GM11168 (cell line): ENCODE data around the gene ELK3.

Experiments used
- in situ Hi-C: fragments of 300-500 bp; cut with MboI; formaldehyde crosslinking; loops from one replicate; pipeline ENCODE4 v1.12.0; 2022; ENCODE audit warnings: low sequenced_read_pairs; ENCODE audit not compliant: unreplicated experiment

Gene ELK3

DNA sequence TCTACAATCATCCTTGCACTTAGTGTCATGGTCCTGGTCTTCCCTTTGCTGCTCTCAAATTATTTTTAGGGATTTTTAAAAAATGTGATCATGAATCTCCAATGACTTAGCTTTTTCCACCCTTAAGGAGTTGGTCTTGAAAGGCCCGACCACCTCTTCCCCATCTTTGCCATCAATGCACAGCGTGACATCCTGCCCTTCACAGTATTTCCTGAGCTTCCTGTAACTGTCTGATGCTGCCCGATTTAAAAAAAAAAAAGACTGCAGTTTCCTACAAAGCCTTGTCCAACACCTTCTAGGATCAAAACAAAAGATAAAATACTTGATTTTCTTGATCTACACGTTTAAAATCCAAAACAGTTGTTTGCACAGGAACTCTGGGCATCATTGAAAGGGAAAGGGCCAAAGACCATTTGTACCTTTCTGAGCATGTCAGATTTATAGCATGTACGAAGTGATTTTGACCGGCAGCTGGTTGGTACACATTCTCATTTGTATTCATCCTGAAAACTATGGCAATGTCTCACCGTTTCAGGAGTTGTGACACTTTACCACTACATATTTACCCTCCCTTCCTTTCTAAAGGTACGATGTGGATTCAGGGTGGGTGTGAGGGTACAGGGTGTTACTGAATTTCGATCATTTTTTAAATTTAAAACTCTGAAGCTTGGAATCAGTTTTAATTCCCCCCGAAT, 7.4 kb upstream of the ELK3 start:
- in situ Hi-C loops = no loop called here

GRCh38 chr12:96187956-96188355, 6.2 kb upstream of the ELK3 start:
- in situ Hi-C loops = no loop called here

DNA sequence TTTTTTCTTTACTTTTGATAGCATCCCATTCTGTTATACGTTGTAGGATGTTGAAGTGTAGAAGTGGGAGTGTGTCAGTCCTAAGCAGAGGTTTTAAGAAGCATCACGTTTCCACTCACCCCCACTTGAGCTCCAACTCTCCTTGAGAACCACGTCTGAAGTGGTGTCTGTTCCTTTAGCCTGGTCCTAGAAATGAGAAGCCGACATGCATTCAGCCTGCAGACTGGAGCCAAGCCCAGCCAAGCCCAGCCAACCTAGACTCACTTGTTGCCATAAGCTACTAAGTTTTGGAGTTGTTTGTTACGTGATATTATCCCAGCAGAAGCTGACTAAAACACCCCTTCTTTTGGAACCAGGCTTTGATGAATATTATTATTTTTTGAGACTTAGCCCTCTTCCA, 4.4 kb upstream of the ELK3 start:
- in situ Hi-C loops = no loop called here

DNA sequence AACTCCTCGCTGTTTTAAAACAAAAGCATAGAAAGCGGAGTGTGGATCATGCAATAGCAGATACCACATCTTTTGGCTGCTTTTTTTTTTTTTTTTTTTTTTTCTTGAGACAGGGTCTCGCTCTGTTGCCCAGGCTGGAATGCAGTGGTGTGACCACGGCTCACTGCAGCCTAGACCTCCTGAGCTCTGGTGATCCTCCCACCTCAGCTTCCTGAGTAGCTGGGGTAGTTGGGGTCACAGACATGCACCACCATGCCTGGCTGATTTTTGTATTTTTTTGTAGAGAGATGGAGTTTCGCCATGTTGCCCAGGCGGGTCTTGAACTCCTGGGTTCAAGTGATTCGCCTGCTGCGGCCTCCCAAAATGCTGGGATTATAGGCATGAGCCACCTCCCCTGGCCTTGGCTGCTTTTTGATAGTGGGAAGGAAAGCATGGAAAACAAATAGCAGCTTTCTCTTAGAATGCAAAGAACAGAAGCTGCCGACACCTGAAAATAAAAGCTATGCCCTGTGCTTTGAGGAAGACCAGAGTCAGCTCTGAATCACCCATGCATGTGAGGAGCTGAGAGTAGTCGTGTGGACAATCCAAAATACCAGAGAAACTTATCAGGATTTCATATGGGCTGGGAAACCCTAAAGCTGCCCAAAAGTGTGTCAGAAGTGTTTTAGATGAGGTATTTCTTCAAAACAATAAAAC, 3.6 kb upstream of the ELK3 start:
- in situ Hi-C loops = no loop called here

DNA sequence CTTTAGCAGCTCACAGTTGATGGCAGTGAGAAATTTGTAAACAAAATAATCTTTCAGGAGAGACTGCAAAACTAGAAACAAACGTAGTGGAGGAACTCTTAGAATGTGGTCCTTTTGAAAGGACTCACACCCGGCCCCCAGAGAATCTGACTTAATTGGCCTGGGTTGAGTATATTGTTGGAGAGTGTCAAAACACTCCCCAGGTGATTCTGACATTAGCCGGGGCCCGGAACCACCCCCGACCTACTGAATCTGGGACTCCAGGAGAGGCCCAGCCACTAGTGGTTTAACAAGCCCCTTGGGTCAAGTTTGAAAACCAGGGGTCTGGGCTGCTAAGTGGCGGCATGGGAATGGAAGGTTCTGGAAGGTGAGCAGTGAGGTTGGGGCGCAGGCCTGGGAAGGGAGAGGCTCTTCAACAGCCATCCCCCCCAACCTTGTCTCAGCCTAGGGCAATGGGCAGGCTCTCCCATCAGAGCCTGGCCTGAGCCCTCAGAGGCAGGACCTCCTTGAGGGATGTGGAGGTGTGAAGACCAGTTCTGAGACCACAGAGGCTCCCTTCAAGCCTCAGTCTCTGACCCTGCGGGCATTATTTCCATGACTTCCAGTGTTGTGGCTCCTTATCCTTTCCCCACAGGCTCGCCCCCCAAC, 1.1 kb upstream of the ELK3 start:
- in situ Hi-C loops = no loop called here

- in situ Hi-C loops = no loop called here
These were observed 358 bp downstream of the ELK3 start for GRCh38 chr12:96194576-96194889.

DNA sequence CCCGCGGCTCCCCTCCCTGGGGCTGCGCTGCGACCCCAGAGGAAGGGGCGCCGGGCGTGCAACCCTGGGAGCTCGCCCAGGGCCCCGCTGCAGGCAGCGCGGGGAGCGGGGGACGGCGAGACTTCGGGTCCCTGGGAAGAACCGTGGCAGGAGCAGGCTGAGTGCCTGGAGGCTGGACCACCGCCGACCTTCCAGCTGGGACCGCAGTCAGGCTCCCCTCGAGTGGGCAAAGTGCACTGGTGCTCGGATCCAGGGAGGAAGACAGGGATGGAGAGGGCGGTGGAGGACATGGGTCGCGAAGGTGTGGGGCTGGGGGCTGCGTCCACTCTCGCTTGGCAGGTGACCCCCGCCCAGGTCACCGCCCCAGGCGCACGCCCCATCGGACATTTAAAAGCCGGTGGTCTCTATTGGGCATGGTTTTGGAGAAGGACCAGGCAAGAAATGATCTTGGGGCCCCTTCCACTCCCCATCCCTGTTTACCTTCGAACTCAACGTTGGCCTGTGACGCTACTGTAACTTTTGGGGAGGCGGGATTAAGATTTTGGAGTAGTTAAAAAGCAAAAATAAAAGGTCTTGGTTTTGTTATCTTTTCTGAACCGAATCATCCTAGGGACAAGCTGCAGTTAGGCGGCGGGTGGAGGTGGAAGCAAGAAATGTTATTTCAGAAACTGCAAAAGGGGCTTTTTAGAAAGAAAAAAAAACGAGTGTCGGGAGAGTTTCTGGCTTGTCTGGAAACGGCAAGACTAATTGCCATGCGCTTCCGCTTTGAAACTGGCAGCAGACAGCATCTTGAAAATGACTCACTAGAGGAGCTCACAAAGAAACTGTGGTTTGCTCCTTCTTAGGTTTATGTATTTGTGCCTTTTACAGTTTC, 1.0 kb downstream of the ELK3 start:
- in situ Hi-C loops = no loop called here

DNA sequence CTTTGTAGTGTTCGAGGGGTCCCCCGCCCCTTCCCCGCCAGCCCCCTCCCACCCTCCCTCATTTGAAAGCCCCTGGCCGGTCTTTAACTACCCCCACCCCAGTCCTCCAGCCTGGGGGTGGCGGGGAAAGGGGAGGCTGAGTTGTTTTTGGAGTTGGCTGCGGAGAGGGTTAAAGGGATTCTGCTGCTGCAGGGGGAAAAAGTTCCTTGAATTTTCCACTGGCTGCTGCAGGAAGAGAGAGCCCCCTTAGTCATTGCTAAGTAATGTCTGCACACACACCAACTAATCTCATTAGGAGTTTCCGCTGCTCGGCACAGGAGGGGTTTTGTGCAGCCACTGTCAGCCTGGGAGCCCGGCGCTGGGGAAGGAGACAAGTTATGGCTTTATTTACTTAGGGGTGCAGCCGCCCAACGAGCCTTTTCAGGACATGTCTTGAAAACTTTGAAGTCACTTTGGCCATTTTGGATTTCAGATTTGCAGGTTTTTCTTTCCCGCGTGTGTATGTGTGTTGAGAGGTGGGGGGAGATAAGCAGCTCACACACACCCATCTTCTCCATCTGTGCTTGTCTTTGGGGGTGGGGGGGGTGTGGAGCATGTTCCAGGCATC, 1.8 kb downstream of the ELK3 start:
- in situ Hi-C loops = no loop called here

- in situ Hi-C loops = no loop called here
These were observed 2.6 kb downstream of the ELK3 start for GRCh38 chr12:96196781-96197180.

GRCh38 chr12:96197503-96198272, 3.5 kb downstream of the ELK3 start:
- in situ Hi-C loops = no loop called here

- in situ Hi-C loops = no loop called here
These were observed 4.8 kb downstream of the ELK3 start for GRCh38 chr12:96198965-96199364.

DNA sequence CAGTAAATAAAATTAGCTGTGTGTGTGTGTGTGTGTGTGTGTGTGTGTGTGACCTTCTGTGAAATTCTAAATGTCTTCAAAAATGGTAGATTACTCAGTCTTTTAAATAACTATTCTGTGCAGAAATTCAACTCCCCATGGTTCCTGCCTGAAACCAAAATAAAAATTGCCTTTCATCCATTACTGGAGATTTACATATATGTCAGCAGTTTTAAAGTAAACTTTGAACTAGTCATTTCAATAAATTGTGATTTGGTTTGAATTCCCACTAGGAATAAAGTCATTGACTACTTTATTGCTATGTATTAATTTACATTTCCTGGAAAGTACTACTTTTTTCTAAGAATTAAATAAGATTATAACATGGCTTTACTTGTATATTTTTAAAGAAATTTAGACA, 5.3 kb downstream of the ELK3 start:
- in situ Hi-C loops = no loop called here

DNA sequence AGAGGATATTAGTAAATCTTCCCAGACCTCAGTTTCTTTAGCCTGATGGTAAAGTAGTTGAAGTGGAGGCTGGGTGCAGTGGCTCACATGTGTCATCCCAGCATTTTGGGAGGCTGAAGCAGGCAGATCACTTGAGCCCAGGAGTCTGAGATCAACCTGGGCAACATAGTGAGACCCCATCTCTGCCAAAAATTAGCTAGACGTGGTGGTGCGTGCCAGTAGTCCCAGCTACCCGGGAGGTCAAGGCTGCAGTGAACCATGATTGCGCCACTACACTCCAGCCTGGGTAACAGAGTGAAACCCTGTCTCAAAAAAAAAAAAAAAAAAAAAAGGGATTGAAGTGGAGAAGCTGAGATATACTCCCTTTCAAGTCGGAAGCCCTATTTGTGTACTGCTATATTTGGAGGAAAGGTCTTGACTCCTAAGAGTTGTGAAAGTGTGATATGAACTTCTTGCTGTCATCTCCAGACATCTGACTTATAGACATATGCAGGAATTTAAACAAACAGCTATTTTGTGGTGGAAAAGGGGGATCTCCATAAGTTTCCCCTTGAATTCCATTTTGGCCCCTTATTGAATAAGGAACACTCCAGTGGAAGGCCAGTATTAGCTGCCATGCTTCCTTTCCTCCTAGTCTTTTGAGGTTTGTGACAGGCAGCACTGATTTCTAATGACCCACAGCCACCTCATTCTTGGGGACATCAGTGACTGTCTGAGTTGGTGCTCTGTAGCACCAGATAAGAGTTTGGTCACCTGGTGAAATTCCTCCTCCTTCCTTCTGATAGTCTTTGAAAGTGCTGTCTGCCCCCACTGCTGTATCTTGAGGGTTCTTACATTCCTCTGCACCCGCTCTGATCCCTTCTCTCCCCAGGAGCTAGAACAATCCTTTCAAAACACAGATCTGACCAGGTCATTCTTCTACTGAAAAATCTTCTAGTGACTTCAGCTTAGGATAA, 7.4 kb downstream of the ELK3 start:
- in situ Hi-C loops = loop anchor here (25.0 kb wide), 1 partner anchor 289 kb away; no protein-coding TSS in a partner anchor

DNA sequence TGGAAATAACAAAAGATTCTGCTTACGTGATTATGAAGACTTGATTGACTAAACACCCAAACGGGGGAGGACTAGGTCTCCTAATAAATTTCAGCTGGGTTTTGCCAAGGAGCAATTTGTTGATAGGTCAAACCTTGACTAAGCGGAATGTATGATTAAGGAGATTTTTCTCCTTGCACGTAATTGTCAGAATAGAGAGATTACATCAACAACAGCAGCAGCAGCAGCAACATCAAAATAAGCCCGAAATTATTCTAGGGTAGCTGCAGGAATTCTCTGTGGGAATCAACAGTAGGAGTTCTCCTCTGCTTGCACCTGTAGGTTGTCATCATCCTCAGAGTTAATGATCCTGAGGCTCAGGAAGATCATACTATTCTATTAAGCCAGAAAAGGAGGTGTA, 10.2 kb downstream of the ELK3 start:
- in situ Hi-C loops = loop anchor here (25.0 kb wide), 1 partner anchor 292 kb away; no protein-coding TSS in a partner anchor

- in situ Hi-C loops = loop anchor here (25.0 kb wide), 1 partner anchor 294 kb away; no protein-coding TSS in a partner anchor
These were observed 11.7 kb downstream of the ELK3 start for GRCh38 chr12:96205908-96206307.

DNA sequence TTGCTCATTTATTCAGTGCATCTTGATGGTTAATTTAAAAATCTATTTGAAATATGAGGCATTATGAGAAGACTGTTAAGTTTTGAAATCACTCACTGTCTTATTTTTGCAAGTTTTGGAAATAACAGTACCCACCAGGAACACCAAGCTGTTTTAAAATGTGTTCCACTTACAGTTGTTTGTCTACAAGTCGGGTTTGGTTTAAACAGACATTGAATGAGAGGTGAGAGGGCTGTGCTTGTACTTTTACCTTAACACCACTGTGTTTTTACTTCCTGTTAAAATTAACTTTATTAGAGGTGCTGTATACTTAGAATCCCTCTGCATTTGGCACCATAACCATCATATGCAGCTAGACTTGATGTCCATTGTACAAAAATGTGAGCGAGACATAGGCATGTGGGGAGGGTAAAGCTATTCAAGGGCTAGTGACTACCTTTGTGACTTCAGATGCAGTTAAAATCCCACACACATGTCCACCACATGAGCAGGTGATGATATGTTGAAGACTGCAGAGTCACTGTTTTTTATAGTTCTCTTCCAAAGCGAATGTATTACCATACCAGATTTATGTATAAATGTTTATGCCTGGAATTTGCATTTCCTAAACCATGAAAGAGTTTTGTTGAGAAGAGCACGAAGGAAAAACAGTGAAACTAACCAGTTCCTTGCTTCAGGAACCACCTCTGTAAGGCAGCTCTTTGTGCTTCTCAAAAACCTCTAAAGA, 12.9 kb downstream of the ELK3 start:
- in situ Hi-C loops = loop anchor here (25.0 kb wide), 1 partner anchor 295 kb away; no protein-coding TSS in a partner anchor

DNA sequence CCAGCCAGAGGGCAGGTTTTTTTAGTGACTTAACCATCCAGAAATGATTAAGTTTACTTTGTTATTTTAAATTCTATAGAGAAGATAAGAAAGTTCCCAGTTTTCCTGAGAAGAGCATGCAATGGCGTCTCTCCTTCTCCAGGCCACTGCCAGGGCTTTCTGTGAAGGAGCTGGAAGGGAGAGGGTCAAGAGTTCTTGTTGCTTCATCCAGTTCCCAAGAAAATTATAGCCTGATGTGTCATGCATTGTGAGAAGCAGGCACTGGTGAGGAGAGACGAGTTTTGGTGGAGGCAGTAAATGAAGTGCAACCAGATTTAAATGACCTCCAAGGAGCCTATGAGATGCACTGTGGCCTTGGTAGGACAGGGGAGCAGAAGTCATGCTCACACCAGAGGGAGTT, 14.2 kb downstream of the ELK3 start:
- in situ Hi-C loops = loop anchor here (25.0 kb wide), 1 partner anchor 296 kb away; no protein-coding TSS in a partner anchor
